Rectal smooth muscle tissue (tissue), 1 donor: ENCODE data around the gene KCNG4.

Source experiments
- H3K27ac ChIP-seq: one replicate; pipeline ENCODE4 v1.7.0; 2013; ENCODE audit warnings: low read depth, low read length, inconsistent platforms
- H3K27me3 ChIP-seq: one replicate; pipeline ENCODE4 v1.7.0; 2013; ENCODE audit warnings: low read length; ENCODE audit not compliant: control insufficient read depth, insufficient read depth
- H3K36me3 ChIP-seq: one replicate; pipeline ENCODE4 v1.7.0; 2013; ENCODE audit warnings: low read length; ENCODE audit not compliant: control insufficient read depth, insufficient read depth
- H3K4me1 ChIP-seq: one replicate; pipeline ENCODE4 v1.7.0; 2013; ENCODE audit warnings: low read length; ENCODE audit not compliant: control insufficient read depth, insufficient read depth
- H3K4me3 ChIP-seq: one replicate; pipeline ENCODE4 v1.7.0; 2013; ENCODE audit warnings: low read length
- H3K9ac ChIP-seq: one replicate; pipeline ENCODE4 v1.7.0; 2013; ENCODE audit warnings: low read length

Gene KCNG4

DNA sequence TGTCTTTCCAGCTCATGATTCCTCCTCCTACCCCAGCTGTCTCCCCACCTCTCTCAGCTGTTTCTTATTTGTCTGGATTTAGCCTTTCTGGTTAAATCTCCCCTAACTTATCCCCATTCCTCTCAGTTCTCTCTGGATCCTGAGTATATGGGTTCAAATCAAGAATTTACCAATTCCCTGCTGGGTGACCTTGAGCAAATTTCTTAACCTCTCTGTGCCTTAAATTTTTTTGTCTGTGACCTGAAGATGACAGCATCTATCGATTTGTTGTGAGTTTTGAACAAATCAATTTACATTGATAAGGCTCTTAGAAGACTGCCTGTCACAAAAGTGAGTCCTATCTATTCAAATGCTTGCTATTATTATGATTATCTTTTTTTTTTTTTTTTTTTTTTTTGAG is 2.0 kb upstream of the KCNG4 start:
- Histone ChIP-seq H3K9ac (no peak overlapping the region), H3K36me3 (no peaks in the 10 kb centered on the region), H3K27ac (no peak overlapping the region), H3K27me3 (peaks cover 3% of the 10 kb centered on the region), H3K4me3 (no peak overlapping the region), H3K4me1 (no peaks in the 10 kb centered on the region)

DNA sequence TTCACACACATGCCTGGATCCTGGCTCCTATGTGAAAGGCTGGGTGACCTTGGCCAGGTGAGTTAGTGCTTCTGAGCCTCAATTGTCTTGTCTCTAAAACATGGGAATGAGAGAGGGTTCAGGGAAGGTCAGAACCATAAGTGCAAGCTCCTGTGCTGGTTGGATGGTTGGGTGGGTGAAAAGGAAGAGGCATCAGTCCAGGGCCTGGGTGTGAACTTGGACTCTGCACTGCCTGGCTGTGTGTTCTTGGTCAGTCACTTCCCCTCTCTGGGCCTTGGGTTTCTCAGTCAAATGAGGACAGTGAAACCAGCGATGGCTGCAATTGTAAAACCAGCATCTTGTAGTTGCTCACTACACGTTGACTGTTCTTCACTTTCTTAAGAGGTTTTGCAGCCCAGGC is 643 bp upstream of the KCNG4 start:
- Histone ChIP-seq H3K4me3 (no peak overlapping the region), H3K36me3 (no peaks in the 10 kb centered on the region), H3K27me3 (peaks cover 3% of the 10 kb centered on the region), H3K4me1 (peaks cover under 1% of the 10 kb centered on the region), H3K27ac (no peak overlapping the region), H3K9ac (no peak overlapping the region)

DNA sequence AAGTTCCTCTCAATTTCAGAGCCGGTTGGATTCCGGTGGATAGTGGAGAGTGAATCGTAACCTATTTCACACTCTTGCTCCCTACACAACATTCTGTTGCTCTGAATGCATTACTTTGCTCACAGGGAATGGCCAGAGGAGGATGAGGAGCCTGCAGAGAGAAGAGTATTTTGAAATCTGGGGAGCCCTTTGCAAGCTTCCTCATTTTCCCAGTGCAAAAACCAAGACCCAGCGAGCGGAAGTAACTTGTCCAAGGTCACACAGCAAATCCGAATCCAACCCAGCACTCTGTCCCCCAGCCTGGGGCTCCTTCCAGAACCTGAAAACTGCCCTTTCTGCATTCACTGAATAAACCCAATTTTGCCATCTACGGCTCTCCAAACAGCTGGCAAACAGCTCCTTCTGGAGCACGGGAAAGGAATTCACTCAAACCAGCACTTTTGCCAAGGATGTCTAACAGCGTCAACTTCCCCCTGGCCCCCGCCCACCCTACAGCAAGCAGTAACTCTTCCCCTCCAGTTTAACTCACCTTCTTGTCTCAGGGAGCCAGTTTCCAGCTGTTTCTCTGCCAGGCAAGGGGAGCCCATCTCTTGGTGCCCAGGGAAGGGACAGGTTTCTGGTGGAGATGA is 557 bp downstream of the KCNG4 start:
- Histone ChIP-seq H3K4me1 (peaks cover 5% of the 10 kb centered on the region), H3K27me3 (peaks cover 3% of the 10 kb centered on the region)

DNA sequence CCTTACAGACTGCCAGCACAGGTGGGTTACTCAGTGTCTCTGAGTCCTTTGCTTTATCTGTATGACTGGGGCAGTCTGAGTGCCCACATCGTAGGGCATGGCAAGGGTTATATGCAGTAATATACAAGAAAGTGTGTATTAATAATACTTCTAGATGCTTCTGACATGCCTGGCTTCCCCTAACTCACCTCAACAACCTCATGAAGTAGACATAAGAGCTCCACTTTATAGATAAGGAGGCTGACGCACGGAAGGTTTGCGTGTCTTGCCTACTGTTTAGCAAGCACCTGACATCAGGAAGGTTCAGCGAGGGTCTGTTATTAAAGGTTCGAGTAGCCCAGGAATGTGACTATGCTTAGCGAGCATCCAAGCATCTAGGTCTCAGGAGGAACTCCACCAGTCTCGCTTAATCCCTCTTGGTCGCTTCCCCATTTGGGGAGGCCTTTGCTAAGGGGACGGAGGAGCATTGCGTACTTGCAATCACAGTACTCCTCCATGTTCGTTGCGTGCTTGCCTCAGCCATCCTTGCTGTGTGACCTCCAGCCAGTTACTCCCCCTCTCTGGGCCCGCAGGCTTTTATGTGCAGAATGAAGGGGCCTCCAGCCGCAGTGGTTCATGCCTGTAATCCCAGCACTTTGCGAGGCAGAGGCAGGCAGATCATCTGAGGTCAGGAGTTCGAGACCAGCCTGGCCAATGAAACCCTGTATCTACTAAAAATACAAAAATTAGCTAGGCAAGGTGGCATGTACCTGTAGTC is 1.6 kb downstream of the KCNG4 start:
- H3K27me3 ChIP-seq, result peaks cover 3% of the 10 kb centered on the region
- H3K4me1 ChIP-seq, result peaks cover 5% of the 10 kb centered on the region
- no peak overlapping the region for H3K9ac ChIP-seq
- H3K36me3 ChIP-seq, result no peaks in the 10 kb centered on the region
- no peak overlapping the region for H3K27ac ChIP-seq
- H3K4me3 ChIP-seq, result no peak overlapping the region

More for the DNA sequence above, 557 bp downstream of the KCNG4 start:
- no peak overlapping the region for H3K27ac ChIP-seq
- no peak overlapping the region for H3K4me3 ChIP-seq
- no peaks in the 10 kb centered on the region for H3K36me3 ChIP-seq
- no peak overlapping the region for H3K9ac ChIP-seq

DNA sequence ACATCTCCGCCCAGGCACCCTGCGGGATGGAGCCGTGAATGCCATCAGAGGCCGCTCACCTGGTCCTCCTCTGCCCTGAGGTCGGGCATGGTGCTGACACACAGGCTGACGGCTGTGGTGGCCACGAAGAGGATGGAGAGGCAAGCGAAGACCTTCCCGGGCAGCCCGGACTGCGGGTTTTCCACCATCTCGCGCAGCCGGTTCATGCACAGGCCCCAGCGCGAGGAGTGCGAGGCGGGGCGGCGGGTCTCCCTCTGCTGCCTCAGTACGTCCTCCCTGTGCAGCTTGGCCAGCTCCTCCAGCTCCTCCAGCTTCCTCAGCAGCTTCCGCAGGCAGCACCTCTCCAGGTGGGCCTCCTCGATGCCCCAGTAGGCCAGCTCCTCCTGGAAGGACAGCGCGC is 3.1 kb downstream of the KCNG4 start:
- Histone ChIP-seq H3K4me1 (peaks cover 5% of the 10 kb centered on the region), H3K9ac (no peak overlapping the region), H3K4me3 (no peak overlapping the region), H3K36me3 (no peaks in the 10 kb centered on the region), H3K27me3 (peaks cover 3% of the 10 kb centered on the region), H3K27ac (no peak overlapping the region)

DNA sequence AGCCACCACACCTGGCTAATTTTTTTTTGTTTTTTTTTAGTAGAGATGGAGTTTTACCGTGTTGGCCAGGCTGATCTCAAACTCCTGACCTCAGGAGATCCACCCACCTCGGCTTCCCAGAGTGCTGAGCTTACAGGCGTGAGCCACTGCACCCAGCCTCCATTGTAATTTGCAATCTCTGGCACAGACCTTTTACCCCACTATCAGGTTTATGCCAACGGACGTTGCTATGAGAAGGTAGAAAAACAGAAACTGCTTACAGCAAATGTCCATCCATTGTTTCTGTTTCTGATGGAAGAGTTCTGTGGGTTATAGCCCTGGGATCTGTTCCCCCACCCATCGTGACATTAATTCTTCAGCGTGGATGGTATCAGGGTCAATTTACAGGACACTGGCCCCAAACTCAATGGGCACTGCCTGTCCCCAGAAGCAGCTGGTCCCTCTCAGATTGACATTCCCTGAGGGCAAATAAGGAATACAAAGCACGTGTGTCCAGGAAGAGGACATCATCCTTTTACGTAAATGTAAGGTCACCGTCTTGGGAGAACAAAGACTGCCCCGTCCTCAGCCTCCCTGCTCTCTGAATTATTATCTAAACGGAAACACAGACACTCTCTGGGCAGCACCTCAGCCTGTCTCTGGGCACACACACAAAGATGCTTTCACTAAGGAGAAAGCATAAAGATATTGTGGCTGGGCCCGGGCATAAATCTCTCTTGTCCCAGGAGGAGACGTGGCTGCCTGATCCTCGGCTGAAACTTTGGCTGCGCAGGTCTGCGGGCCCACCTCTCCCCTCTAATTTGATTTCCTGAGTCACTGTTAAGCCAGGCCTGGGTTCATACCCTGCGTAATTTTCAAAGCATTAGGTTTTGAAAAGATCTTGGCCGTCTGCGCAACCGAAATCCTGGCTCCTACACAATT is 5.2 kb downstream of the KCNG4 start:
- H3K27ac ChIP-seq, result peak overlapping the region; percentile 77
- H3K4me3 ChIP-seq, result no peak overlapping the region
- H3K27me3 ChIP-seq, result no peaks in the 10 kb centered on the region
- H3K36me3 ChIP-seq, result no peaks in the 10 kb centered on the region
- no peak overlapping the region for H3K9ac ChIP-seq
- peaks cover 5% of the 10 kb centered on the region for H3K4me1 ChIP-seq

DNA sequence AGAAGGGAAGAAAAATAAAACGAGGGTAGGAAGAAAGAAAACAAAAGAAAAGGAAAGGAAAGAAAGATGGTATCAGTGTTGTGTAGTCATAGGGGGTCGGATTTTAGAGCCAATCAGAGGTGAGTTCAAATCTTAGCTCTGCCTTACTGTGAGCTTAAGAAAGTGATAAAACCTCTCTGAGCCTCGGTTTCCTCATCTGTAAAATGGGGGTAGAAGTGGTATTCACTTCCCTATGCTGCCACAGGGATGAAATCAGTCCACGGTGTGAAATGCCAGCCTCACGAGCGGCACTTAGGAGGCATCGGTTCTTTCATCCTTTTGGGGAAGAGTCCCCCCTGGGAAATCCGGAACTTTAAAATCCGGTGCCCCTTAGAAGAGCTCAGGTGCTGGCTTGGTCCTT is 6.1 kb downstream of the KCNG4 start:
- Histone ChIP-seq H3K36me3 (no peaks in the 10 kb centered on the region), H3K4me1 (peaks cover 5% of the 10 kb centered on the region), H3K4me3 (no peak overlapping the region), H3K27ac (no peak overlapping the region), H3K27me3 (no peaks in the 10 kb centered on the region), H3K9ac (no peak overlapping the region)

DNA sequence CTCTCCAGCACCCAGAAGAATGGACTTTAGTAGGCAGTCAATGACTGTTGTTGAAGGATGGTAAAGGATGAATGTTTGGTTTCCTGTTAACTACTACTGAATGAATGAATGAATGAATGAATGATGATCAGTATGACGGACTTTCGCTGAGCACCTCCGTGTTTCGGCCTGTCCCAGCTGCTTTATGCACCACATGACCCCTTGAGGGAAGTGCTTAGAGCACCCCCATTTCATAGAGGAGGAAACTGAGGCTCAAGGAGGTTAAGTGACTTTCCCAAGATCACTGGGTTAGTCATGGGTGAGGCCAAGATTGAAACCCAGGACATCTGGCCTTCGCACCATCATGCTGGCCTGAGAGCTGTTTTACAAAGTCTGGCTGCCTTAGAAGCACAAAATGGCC is 6.8 kb downstream of the KCNG4 start:
- peaks cover 5% of the 10 kb centered on the region for H3K4me1 ChIP-seq
- H3K27me3 ChIP-seq, result no peaks in the 10 kb centered on the region
- H3K36me3 ChIP-seq, result no peaks in the 10 kb centered on the region
- no peak overlapping the region for H3K4me3 ChIP-seq
- no peak overlapping the region for H3K9ac ChIP-seq
- H3K27ac ChIP-seq, result no peak overlapping the region

DNA sequence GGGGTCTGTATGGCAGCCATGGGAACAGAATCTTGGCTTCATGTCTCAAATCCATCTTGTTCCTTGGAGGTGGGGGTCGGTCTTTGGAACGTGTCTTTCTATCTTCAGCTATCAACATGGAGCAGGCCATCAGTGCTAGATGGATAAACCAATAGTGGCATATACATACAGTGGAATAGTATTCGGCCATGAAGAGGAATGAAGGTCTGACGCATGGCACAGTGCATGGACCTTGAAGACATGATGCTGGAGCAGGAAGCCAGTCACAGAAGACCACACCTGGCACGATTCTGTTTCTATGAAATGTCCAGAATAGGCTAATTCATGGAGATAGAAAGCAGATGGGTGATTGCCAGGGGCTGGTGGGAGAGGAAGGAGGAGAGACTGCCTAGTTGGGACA is 7.8 kb downstream of the KCNG4 start:
- Histone ChIP-seq H3K27me3 (no peaks in the 10 kb centered on the region), H3K4me1 (peaks cover 7% of the 10 kb centered on the region), H3K4me3 (no peak overlapping the region), H3K36me3 (no peaks in the 10 kb centered on the region), H3K9ac (no peak overlapping the region), H3K27ac (no peak overlapping the region)

DNA sequence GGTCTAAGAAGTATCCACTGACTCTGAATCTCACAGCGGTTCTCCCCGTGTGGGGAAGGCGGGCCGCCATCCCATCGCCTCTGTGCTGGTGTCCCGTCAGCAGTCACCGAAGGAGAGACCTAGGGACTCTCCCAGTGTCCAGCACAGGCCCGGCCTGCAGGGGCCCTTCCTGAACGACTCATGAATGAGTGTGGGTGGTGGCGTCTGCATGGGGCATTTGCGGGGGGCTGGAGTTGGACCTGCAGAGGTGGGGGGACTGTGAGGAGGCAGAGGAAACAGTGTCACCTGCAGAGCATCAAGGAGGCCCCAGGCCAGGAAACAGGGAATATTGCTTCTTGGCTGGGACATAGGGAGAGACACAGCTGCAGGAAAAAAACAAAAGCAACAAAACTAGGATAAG is 10.3 kb downstream of the KCNG4 start:
- Histone ChIP-seq H3K4me3 (no peak overlapping the region), H3K27me3 (no peaks in the 10 kb centered on the region), H3K36me3 (no peaks in the 10 kb centered on the region), H3K4me1 (peaks cover 2% of the 10 kb centered on the region), H3K27ac (no peak overlapping the region), H3K9ac (no peak overlapping the region)

DNA sequence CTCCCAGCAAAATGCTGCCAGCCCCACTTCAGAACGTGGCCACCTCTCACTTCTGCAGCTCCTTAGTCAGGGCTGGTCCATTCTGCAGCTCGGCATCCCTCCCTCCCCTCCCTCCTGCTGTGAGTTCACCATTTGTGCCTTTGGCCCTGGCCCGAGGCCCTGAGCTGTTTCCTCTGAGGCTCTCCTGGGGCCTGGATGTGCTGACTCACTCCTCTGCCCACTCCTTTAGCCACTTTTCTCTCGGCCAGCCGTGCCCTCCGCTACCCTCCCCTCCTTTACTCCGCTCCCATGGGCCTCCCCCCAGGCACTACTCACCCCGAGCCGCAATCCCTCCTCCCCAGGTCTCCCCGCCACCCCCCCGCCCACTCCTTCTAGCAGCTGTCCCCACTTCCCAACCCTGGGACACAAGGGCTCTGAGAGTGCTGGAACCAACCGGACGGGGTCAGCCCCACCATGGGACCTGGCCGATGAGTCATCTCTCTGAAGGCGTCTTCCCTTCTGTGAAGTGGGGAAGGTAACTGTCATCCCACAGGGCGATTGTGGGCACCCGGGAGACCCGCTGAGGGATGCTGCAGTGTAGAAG is 11.5 kb downstream of the KCNG4 start:
- Histone ChIP-seq H3K36me3 (no peaks in the 10 kb centered on the region), H3K27ac (no peak overlapping the region), H3K4me1 (peaks cover 2% of the 10 kb centered on the region), H3K4me3 (no peak overlapping the region), H3K27me3 (no peaks in the 10 kb centered on the region), H3K9ac (no peak overlapping the region)

DNA sequence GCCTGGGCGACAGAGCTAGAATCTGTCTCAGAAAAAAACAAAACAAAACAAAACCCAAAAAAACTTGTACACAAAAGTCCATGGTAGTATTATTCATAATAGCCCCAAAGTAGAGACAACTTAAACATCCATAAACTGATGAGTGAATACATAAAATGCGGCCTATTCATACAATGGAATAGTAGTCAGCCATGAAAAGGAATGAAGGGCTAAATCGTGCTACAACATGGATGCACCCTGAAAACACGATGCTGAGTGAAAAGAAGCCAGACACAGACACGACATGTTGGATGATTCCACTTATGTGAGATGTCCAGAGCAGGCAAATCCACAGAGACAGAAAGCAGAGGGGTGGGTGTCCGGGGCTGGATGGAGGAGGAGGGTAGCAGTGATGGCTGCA is 12.3 kb downstream of the KCNG4 start:
- Histone ChIP-seq H3K27me3 (no peaks in the 10 kb centered on the region), H3K36me3 (no peaks in the 10 kb centered on the region), H3K4me3 (no peak overlapping the region), H3K27ac (no peak overlapping the region), H3K9ac (no peak overlapping the region), H3K4me1 (peaks cover 2% of the 10 kb centered on the region)
